Stimulated activated CD4-positive, alpha-beta T cell treated with anti-CD3 and anti-CD28 coated beads, TNF-alpha, amount 100 ng/mL, for 4 hours (primary cell): Measurements from ENCODE around the gene HS2ST1.
"Not testable (repeated sequence)": the region's sequence is repeated elsewhere in the genome, so short reads cannot be mapped to it uniquely, and the experiment has no call there.

Experiments
- DNase-seq, 3 experiments: peaks; one replicate each; pipeline ENCODE4 v3.0.0-alpha.2; 2020; ENCODE audit warnings: low read depth in 3 of 3

Gene HS2ST1

DNA sequence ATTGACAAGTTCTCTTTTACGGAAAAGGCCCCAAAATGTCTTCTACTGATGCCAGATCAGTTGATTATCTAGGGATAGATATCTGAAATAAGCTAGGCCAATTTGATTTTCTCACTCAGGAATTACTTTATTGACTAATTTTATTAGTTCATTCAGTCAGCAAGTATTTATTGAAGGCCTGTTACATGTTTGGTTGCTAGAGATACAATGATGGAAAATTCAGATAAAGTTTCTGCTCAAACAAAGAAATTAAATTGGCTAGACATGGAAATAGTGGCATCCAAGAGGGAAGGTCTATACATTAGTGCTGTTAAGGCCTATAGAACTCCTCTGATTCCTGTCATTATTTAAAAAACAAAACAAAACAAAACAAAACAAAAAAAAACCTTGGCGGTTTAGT lies 56.5 kb downstream of the HS2ST1 start:
- DNase-seq, result no peak

DNA sequence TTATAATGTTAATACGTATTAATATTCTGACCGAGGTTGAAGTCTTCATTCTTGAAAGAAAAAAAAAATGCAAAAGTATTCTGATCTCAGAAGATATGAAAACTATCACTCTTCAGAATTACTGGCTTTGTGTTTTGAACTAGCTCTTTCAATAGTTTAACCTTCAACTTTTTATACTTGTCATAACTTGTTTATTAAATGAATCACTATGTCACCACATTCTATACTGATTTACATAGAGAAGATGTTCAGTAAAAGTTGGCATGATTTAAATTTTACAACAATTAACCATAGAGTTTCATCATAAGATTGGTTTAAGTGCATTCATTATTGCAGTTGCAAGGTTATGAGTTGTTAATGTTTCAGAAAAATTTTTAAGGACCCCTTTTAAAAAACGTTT lies 57.3 kb downstream of the HS2ST1 start:
- no peak for DNase-seq

DNA sequence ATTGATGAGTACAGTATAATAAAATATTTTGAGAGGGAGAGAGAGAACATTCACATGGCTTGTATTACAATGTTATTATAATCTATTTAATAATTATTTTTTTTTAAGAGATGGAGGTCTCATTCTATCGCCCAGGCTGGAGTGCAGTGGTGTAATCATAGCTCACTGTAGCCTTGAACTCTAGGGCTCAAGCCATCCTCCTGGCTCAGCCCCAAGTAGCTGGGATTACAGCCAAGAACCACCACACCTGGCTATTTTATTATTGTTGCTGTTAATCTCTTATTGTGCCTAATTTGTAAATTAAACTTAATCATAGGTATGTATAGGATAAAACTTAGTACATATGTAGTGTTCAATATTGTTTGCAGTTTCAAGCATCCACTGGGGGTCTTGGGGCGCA lies 57.8 kb downstream of the HS2ST1 start:
- no peak for DNase-seq

DNA sequence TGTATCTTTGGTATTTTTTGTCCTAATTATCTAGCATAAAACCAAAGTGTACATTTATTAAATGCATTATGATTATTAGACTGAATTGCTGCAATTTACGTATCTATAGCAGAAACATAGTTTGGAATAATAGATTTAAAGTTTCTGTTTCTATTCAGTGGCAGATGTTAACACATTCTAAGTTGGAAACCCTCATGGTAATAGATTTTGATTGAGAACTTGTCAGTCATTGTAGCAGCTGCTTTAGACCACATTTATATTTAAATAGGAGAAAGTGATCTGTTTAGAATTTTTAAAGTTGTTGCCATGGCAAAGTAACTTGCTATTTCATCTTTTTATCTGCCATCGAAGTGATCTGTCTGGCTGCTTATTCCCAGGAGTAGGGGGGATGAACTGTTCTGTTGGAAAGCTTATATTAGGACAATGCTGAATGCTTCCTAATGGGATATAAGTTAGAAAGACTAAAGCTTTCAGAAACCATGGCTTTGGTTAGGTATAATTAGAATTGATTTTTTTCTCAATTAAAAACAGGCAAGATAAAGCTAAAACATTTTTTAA lies 61.6 kb downstream of the HS2ST1 start:
- no peak for DNase-seq

DNA sequence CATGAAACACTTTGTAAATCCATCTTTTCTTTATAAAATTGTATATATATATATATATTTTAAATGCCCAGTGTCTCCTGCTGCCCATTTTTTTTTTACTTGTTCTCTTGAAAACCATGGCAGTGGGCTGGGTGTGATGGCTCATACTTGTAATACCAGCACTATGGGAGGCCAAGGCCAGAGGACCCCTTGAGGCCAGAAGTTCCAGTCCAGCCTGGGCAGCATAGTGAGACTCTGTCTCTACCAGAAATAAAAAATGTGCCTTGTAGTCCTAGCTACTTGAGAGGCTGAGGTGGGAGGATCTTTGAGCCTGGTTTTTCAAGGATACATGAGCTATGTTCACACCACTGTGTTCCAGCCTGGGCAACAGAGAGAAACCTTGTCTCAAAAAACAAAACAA lies 62.2 kb downstream of the HS2ST1 start:
- no peak for DNase-seq

DNA sequence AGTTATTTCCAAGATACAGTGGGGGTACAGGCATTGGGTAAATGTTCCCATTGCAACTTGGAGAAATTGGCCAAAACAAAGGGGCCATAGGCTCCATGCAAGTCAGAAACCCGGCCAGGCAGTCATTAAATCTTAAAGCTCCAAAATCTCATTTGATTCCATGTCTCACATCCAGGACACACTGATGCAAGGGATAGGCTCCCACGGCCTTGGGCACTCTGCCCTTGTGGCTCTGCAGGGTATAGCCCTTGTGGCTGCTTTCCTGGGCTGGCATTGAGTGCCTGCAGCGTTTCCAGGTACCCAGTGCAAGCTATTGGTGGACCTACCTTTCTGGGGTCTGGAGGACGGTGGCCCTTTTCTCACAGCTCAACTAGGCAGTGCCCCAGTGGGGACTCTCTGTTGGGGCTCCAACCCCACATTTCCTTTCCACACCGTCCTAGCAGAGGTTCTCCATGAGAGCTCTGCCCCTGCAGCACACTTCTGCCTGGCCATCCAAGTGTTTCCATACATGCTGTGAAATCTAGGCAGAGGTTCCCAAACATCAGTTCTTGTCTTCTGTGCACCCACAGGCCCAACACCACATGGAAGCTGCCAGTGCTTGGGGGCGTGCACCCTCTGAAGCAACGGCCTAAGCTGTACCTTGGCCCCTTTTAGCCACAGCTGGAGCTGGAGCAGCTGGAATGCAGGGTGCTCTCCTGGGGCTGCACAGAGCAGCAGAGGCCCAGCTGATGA lies 67.2 kb downstream of the HS2ST1 start:
- DNase-seq, result no peak

DNA sequence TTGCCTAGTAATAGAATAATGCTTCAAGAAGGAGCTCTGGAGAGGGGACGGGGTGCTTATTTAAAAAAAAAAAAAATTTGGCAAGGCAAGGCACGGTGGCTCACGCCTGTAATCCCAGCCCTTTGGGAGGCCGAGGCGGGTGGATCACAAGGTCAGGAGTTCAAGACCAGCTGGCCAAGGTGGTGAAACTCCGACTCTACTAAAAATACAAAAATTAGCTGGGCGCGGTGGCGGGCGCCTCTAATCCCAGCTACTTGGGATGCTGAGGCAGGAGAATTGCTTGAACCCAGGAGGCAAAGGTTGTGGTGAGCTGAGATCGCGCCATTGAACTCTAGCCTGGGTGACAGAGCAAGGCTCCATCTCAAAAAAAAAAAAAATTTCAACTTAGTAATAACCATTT lies 69.2 kb downstream of the HS2ST1 start:
- DNase-seq, result not testable (repeated sequence)

DNA sequence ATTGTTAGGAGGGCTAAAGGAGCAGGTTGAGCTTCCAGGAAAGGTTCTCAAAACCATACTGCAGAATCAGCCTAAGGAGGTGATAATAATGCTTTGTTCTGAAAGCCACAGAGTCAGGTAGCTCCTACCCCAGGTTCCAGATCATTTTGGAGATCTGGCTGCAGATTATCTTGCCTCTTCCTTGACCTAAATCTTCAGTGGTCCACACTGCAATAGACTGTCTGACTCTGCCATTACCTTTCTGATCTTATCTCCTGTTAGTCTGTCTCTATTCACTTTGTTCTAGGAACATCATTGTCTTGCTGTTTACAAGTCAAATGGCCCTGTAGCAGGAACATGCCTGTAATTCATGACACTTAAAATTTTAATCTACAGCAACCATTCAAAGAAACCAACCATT lies 73.0 kb downstream of the HS2ST1 start:
- DNase-seq, result no peak

DNA sequence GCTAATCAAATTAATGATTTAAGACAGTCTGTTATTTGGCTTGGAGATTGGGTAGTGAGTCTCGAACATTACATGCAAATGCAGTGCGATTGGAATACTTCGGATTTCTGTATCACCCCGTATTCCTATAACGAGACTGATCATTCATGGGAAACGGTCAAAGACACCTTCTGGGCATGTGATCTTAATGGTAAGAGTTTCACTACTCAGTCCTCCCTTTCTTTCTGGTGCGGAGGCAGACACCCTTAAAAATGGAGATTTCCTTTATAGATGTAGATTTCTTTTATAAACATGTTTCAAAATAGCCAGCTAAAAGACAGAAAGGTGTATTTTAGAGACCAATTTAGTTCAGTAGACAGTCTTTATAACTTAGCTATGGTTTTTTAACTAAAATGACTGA lies 74.4 kb downstream of the HS2ST1 start:
- DNase-seq, result no peak

DNA sequence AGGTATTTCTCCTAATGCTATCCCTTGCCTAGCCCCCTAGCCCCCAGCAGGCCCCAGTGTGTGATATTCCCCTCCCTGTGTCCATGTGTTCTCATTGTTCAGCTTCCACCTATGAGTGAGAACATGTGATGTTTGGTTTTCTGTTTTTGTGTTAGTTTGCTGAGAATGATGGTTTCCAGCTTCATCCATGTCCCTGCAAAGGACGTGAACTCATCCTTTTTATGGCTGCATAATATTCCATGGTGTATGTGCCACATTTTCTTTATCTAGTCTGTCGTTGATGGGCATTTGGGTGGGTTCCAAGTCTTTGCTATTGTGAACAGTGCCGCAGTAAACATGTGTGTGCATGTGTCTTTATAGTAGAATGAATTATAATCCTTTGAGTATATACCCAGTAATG lies 75.3 kb downstream of the HS2ST1 start:
- DNase-seq, result not testable (repeated sequence)

DNA sequence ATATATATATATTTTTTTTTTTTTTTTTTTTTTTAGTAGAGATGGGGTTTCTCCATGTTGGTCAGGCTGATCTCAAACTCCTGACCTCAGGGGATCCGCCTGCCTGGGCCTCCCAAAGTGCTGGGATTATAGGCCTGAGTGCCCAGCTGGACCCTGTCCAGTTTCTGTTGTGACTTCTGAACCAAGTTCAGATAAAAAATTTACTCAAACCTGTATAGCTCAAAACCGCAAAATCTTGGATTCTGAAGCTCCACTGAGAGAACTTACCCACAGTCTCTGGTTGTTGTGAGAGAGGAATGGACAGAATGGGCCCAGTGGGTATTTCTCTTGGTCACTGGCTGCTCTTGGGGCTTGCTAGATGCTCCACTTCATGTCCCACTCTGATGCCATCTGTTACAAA lies 76.4 kb downstream of the HS2ST1 start:
- no peak for DNase-seq

DNA sequence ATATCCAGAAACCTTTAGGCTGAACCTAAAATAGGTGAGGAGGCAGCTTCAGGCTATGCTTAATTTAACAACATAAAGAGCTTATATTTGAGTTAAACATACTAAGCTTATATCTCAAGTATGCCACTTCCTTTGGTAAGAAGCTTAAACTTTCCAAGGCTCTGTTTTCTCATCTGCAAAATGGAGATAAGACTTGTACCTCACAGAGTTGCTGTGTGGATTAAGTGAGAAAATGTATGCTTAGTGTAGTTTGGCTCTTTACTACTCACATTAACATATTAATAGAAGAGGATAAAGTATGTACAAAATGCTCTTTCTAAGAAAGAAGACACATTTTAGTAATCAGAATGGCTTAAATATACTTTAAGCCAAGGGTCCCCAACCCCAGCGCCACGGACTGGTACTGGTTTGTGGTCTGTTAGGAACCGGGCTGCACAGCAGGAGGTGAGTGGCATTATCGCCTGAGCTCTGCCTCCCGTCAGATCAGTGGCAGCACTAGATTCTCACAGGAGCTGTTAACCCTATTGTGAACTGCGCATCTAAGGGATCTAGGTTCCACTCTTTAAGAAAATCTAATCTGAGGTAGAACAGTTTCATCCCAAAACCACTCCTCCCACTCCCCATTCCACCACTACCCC lies 77.2 kb downstream of the HS2ST1 start:
- no peak for DNase-seq

DNA sequence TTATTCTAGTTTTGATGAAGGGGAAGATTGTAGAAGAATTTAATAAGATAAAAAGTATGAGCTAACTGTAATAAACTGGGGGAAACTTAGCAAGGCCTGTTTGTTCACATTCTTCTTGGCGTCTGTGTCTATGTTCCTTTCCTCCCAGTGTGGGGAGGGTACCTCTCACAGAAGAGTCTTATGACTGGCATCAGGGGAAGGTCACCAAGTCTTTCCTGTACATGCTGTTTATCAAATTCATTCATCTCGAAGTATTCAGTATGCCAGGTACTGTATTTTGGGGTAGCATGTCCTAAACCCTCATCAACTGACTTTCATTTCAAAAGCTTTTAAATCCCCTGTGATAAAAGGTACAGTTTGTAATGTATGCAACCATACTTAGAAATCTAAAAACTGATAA lies 78.4 kb downstream of the HS2ST1 start:
- DNase-seq, result no peak

DNA sequence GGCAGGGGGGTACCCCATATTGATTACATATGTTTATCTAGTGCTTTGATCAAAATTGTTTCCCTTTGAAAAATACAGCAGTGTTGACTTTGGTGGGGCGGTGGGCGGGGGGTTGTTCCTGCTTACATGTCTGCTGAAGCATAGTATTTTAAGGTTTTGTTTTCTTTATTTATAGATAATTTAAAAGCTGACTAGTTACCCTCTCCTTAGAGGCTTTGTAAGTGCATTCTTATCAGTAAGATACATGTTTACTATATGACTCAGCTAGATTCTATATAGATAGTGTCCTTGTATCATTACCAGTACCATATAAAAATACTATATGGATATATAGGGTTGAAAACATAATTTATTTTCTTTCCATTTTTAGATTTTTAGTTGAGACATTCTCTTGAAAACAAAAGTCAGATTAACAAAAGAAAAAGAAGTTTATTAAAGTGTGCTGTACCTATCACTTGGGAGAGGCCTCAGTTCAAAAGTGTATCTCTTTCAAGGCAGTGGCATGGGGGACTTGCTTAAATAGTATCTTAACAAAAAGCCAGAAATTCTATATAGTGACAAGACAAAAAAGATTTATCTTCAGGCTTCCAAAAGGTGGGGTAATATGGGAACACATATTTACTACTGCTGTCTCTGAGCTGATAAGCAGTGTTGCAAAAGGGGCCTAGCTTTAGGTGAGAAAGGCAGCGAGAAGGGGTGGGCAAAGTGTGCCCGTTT lies 79.0 kb downstream of the HS2ST1 start:
- no peak for DNase-seq

DNA sequence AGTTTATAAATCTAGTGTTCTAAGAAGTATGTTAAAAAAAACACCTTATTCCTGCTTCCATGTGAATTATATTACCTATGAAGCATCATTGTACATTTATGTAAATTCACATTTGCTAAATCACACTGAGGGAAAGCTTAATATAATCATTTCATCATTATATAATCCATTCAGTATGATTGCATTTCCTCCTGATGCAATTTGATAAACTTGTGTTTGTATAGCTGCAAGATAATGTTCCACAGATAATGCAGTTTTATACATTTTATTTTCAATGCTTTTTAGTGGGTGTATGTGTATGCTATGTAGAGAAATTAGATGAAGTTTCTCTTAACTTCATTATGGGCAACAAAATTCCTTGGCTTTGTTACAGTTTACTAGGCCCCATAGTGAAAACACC lies 79.6 kb downstream of the HS2ST1 start:
- DNase-seq, result no peak

DNA sequence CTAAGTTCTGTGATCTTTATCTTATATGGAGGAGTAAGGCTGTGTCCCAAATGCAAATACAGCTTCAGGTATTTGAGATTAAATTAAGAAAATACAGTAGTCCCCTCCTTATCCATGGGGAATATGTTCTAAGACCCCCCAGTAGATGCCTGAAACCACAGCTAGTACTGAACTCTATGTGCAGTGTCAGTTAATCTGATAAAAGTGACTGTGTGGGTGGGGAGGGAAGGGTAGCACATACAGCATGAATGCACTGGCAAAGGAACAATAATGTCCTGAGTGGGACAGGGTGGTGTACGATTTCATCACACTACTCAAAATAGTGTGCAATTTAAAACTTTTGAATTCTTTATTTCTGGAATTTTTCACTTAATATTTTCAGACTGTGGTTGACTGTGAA lies 83.1 kb downstream of the HS2ST1 start:
- no peak for DNase-seq

DNA sequence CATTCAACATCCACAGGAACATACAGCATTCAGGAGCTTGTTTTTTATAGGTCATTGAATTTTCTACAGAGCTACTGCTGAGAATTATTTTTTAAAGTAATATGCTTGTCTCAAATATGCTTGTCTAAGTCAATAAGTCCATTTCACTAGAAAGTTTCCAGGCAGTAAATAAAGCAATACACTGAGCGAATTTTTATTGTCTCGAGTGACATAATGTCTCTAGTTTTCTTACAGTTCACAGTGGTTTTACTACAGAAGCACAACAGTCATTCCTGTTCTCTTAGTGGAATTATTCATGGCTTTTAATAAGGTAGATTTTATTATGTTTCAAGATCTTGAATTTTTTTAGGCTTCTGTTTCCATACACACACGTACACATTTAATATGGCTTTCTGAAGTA lies 83.8 kb downstream of the HS2ST1 start:
- no peak for DNase-seq

DNA sequence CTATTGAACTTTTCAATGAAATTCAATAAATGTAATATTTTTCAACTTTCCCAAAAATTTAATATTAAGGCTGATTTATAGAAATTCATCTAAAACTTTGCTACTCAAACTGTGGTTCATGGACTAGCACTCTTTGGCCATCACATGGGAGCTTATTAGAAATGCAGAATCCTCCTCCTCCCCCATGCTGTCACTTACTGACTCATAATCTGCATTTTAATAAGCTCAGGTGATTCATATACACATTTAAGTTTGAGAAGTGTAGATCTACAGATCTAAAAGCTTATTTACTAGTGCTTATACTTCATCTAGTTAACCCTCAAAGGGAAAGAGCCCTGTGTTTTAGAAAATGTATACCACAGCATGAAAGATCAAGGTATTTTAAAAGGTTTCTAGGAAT lies 84.3 kb downstream of the HS2ST1 start:
- DNase-seq, result no peak

DNA sequence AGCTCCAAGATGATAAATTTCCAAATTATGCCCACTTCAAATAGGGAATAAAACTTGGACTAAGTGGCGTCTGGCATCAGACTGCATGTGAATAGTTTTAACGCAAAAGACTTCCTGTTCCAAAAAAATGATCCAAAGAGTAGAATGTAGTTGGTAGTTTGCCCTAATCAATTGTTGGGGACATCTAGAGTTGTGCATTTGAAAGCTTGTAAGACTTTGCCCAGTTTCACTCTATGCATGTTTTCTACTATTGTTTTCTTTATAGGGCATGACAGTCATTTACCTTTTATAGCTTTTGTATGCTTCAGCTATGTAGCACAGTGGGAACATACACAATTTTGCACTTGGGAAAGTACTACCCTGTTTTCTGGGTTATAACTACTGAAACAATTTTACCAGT lies 86.0 kb downstream of the HS2ST1 start:
- DNase-seq, result no peak

DNA sequence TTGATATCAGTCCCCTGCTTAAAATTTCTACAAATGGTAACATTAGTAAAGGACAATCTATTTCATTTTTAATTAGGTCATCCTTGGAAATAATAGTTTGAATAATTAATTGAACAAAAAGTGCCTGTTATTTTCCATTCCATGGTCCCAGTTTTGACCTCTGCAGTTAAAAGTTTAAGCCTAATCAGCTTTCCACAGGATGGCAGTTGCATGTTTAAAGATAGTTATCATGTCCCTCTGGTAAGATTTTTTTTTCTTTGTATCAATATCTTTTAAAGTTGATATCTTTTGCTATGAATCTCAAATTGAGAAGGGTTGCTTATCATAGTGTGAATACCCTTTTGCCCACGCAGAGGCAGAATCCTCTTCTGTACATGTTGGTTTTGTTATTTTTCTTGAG lies 90.4 kb downstream of the HS2ST1 start:
- DNase-seq, result no peak

DNA sequence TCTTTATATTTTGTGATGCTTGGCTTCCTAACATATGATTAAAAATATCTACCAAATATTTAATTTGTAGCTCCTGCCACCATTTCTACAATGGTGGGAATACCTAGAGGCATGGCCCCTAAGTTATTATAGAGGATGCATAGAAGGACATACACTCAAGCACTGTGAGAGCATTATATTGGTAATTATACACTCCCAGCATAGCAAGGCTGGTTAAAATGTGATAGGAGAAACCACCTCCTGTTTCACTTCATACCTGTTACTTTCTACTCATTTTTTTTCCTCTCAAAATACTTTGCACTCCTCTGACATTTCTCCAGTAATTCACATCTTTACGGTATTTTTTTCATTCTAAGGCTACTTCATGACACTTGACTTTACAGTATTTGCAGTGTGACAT lies 92.9 kb downstream of the HS2ST1 start:
- DNase-seq, result no peak

DNA sequence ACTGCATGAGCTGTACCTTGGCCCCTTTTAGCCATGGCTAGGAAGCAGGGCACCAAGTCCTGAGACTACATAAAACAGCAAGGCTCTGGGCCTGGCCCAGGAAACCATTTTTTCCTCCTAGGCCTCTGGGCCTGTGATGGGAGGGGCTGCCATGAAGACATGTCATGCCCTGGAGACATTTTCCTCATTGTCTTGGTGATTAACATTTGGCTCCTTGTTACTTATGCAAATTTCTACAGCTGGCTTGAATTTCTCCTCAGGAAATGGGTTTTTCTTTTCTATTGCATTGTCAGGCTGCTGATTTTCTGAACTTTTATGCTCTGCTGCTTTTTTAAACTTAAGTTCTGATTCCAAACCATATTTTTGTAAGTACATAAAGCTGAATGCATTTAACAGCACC lies 99.0 kb downstream of the HS2ST1 start:
- not testable (repeated sequence) for DNase-seq
